CD4-positive, alpha-beta T cell treated with Interferon gamma for 1 hour (primary cell): Measurements from ENCODE around the gene JTB.
A peak's percentile ranks its signal among the peaks of the same experiment; 100 is the strongest.

Experiments
- DNase-seq: peaks from one replicate; pipeline ENCODE4 v3.0.0-alpha.2; 2020

JTB gene

DNA sequence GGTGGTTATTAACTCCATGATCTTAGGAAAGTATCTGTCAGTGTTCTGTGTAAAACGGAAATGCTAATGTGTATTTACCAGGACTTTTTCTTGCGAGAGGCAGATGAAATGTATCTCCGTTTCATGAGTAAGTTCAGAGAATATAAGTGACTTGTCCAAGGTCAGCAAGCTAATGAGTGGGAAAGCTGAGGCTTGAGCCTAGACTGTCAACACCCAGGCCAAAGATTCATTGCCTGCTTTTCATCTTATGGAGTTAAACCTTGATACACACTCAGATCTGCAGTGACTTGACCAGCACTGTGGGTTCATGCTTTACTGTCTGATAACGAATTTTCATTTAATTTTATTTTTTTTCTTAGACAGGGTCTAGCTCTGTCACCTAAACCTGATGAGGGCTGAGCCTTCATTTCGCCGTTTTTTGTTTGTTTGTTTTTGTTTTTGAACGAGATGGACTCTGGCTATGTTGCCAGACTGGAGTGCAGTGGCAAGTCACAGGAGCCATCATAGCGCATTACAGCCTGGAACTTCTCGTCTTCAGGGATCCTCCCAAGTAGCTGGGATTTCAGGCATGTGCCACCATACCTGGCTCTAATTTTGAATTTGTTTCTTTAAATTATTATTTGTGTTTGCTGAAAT, 918 bp upstream of the JTB start:
- no peak for DNase-seq

DNA sequence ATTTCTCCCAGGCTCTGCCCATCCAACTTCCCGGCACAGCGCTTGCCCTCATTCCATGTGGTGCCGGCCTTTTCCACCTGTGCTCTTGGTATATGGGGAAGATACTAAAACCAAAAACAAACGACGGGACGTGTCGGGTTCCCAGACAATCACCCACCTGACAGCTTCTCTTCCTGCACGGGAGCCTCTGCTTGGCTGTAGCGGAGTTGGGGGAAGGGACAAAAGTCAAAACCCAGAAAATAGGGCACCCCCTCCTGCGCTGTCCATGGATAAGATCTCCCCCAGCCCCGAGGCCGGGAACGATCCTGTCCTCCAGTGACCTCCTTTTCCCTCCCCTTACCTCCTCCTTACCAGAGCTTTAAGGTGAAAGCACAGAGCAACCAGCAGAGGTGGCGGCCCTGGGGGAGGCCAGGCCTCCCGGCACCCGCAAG, 640 bp downstream of the JTB start:
- DNase-seq = no peak

DNA sequence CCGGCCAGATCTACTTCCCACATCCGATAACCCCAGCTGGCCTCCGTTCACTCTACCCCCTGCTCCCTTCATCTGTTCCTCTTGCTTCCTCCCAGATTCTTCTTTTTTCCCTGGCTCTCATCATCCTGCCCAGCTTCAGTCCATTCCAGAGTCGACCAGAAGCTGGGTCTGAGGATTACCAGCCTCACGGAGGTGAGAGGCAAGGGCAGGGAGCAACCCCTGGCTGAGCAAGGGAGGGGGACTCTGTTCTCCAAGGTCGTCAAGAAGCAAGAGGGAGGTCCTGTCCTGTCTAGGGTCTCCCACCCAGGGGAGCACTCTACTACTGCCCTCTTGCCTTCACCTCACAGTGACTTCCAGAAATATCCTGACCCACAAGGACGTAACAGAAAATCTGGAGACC, 3.9 kb downstream of the JTB start:
- DNase-seq = no peak

DNA sequence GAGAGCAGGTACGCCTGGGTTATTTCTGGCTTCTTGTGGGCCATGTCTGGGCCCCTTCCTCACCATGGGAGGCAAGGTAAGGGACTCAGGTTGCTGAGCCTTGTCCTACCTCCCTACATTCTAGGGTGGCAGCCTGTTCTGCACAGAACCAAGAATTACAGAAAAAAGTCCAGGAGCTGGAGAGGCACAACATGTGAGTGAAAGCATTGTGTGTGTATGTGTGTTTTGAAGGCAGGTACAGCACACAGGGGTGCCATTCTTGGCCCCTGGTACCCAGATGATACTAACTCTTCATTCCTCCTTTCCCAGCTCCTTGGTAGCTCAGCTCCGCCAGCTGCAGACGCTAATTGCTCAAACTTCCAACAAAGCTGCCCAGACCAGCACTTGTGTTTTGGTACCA, 4.4 kb downstream of the JTB start:
- DNase-seq = no peak

DNA sequence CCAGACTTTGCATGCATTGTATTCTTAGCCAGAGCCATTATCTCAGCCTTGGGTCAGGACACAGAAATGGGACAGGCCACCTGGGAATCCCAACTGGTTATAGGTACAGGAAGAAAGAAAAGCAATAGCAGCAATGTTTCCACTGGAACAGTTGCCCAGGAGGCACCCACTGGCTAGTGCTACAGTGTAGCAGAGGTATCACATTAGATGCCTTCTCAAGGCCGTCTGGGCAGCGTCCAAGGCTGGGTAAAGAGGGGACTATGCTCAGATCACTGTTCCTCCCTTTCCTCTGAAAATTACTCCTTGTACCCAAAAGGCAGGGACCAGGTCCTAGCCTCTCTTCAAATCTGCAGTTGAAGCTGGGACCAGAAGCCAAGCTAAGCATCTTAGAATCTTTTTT, 7.1 kb downstream of the JTB start:
- DNase-seq = no peak

DNA sequence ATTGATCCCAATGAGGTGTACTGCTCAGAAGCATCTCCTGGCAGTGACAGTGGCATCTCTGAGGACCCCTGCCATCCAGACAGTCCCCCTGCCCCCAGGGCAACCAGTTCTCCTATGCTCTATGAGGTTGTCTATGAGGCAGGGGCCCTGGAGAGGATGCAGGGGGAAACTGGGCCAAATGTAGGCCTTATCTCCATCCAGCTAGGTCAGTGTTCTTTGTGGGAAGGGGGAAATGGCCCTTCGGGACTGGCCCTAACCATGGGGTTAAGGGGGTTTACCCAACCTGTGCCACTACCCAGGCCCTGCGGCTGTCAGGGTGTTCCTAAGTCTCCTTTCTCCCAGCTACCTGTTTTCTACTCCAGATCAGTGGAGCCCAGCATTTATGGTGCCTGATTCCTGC, 8.5 kb downstream of the JTB start:
- no peak for DNase-seq

DNA sequence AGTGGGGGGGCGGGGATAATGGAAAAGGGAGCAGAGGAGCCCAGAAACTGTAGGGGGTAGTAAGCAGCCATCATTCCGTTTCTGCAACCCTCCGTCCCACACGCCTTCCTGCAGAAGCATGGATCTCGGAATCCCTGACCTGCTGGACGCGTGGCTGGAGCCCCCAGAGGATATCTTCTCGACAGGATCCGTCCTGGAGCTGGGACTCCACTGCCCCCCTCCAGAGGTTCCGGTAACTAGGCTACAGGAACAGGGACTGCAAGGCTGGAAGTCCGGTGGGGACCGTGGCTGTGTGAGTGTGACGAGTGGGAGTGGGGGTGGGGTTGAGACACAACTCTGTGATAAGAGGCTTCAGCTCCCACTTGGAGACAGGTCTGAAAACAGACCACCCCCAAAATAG, 9.1 kb downstream of the JTB start:
- no peak for DNase-seq

DNA sequence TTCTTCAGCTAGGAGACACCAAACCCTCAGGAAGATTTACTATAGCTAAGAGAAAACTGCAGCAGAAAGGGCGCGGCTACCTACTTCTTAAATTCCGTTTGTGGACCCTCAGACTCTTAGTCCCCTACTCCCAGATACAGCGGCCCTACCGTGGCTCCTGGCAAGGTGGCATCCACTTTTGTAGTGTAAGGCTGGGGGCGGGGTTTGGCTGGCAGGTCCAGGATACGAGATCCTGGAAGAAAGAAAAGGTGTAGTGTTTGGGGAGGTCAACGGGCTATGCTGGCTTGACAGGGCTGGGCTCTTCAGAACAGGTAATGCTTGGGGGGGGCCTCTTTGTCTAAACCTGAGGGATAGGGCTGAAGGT, 9.5 kb downstream of the JTB start:
- DNase-seq = no peak

DNA sequence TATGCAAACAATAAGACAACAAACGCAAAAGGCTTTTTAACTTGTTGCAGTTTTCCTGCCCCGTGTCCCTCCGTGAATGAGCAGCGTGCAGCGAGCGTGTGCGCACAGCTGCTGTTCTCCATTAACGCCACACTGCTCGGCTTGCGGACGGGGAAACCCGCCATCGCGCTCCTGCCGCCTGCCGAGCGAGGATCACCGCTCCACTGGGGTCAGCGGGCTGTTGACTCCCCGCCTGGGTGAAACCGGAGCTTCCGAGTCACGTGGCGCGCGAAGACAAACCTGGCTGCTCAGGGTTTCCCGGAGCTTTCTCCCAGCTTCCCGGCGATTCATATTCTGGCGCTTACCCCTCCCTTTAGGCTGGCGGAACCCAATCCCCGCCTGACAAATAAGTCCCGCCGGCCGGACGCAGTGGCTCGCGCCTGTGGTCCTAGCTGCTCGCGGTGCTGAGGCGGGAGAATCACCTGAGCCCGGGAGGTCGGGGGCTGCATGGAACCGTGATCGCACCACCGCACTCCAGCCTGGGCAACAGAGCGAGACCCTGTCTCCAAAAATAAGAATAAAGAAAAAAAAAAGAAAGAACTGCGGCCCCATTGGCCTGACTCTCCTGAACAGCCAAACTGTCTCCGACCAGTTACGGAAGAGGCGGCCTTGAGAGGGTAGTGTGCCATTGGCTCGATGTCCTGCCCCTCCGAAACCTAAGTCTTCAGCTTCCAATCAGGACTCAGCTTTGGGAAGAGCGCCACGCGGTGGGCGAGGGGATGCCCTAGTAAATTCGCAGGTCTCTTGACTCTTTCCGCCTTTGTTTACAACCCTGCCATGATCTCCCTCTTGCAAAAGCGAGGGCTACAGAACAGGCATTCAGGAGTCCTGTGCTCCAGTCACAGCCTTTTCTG, 10.1 kb downstream of the JTB start, which contains the start of gene CREB3L4:
CREB3L4 (plus strand) TSS at position 796 of the 893 bp plus-strand sequence. CDS start 624 bp downstream, outside the sequence.
- peak; percentile 90 for DNase-seq

DNA sequence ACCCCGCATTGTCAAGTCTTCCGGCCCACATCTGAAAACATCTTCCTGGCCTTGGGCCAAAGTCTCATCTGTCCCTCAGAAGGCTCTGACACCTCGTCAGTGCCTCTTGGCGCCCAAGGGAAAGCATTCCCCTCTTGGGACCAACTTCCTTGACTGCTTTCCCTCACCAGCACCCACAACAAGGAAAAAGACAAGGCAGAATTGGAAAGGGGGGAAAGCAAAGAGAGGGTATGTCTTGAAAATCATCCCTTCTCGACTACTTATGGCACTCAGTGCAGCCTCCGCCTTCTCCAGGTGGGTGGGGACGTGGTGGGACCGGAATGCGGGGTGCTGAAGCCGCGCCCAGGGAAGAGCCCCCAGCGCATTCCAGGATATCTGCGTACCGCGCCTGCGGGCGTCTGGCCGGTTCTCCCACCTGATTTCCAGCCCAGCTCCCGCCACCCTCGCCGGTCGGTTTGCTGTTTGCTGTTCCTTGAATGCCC, 13.6 kb downstream of the JTB start:
- DNase-seq = no peak

DNA sequence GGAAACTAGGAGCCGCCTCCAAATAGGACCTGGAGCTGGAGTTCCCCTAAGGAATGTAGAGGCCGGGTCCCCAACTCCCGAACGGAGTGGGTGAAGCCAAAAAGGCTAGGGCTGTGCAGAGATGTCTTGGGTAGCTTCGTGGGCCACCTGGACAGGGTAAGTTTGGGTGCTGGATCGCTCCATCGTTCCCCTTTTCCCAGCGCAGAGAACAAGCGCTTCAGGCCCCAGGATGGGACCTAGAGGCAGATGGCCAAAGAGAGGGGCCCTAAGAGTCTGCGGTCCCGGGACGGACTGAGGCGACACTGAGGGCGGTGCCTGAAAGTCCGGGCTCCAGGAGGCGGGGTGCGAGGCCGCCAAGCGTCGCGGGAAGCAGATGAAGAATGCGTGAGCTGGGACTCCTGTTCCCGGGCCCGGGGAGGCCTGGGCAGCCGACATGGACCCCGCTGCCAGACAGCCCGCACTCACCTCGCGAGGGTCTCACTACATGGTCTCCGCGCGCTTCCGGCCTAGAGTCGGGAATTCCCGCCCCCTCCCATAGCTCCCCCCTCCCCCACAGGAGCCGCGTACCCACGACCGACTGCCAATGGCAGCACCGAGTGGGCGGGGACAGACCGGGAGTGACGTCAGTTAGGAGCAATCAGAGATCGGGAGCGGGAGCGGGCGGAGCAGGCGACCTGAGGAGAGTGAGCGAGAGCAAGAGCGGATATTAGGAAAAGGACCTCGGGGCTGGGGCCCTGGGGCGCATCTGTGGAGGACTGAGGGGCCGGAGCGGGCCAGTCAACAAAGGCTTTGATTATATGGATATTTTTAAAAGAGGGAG, 14.2 kb downstream of the JTB start, which contains the start of gene SLC39A1:
SLC39A1 (minus strand) TSS at position 508 of the 820 bp plus-strand sequence. CDS start 822 bp downstream, outside the sequence.
- DNase-seq = peak; percentile 91

DNA sequence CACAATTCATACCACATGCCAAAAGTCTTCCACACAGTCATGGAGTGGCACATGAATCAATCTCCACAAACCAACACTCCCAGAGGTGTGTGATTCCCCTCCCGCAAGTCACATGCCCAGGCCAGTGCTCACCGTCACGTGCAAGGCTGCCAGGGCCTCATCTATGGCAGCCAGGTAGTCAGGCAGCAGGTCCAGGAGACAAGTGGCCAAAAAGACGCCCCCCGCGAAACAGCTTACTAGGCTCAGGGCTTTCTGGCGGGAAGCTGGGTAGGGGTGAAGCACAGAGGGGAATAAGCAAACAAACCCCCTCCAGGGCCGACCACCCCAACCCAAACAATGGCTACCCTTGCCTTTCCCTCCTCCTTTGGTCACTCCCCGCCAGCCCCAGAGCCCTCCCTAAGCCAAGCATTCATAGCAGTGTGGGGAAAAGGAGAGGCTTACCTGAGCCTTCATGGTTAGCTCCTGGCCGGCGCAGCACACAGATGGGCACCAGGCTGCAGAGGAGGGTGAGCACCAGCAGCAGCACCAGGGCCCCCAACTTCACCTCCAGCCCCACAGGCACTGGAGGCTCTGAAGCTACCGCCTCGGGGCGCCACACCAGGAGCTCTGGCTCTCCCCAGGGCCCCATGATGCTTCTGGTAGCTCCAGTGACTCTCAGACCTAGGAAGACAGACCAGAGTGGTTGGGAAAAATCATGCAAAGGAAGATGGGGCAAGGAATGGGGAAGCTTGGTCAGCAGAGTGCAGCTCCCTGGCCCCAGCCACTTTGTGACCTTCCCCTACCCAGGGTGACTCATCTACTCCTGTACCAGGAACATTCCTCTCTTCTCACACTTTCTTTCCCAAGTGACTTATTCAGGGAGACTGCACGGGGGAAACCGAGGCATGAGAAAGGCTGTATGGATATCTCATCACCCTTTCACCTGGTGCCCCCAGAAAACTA, 15.1 kb downstream of the JTB start:
- DNase-seq = no peak

DNA sequence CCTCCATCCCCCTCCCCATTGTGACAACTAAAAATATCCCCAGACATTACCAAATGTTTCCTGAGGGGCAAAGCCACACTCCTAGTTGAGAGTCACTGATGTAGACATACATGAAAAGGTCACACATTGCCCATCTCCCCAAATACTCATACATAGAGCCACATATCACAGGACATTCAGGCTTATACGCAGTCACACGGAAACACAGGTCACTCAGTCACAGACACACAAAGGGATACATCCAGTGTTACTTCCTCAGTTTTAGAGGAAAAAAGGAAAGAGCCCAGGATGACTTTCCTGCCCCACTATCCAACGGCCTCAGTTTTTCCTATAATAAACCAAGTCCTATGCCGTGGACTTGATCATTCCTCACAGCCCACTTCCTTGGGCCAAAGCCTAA, 16.1 kb downstream of the JTB start:
- DNase-seq = no peak

DNA sequence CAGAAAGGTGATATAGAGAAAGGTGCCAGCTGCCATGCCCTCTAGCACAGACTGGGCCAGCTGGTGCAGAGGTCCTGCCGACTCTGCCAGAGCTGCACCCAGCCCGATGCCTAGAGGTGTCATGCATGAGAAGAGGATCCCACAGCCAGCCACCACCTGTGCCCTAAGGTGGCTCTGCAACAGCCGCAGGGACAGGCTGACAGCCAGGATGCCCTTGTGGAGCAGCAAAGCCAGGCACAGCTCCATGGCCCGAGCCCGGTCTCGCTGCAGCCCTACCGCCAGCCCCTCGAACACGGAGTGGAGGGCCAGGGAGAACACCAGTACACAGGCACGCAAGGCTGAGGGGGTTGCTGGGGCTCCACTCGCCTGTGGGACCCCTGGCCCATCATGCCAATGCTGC, 17.3 kb downstream of the JTB start:
- no peak for DNase-seq

DNA sequence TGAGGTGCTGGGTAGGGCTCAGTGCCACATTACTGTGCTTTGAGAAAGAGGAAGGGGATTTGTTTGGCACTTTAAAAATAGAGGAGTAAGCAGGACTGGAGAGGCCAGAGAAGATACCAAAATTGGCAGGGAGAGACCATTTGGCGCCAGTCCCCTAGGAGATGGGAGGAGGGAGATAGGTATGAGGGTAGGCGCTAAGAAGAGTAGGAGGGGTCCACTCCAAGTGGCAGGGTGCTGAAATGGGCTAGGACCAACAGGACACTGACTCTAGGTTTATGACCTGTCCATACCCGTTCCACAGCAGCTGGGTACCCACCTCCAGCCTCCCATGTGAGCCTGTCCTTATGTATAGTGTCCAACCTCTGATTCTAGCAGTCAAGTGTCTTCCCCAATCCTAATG, 18.0 kb downstream of the JTB start:
- DNase-seq = no peak

DNA sequence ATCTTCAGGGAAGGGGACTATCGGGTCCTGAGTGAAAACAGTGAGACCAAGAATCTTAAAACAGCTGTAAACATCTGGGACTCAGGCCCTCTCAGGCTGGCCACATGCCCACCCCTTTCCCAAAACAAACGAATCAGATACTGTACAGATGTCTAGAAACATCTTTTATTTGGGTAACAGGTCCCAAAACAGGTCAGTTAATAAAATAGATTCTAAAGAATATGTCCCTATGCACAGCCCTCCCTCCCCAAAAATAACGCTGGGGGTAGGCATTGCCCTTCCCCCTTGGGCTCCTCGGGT, 18.6 kb downstream of the JTB start:
- no peak for DNase-seq

DNA sequence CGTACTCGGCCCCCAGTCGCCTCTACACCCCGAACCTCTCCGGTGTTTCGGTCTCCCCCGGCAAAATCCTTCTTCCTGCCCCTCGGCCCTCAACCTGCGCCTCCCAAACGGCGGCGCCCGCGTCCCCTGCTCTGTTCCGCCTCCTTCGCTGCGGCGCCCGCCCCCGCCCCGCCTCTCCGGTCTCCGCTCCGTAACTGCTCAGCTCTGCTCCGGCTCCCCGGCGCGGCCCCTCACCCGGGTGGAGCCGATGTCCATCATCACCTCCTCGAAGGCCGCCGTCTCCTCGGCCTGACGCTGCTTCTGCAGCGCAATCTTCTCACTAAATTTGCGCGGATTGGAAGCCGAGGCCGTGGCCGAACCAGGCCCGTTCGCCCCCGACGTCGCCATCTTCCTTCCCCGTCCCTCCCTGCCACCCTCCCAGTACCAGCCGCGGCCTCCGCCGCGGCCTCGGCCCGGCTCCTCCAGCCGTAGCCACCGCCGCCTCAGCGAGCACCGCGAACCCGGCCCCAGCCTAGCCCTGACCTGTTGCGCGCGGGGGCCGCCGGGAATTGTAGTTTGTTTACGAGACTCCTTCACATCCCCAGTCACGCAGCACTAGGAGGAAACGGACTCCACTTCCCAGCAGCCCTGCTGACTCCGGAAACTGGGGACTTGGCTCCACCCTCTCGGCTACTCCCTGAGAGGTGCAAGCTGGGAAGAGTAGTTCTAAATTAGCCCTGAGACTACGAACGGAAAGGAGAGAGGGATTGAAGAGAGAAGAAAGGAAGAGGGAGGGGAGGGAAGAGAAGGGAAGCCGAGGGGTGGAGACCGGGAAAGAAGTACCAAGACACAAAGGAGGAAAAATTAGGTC, 19.1 kb downstream of the JTB start, which contains the start of gene CRTC2:
CRTC2 (minus strand) TSS at position 502 of the 850 bp plus-strand sequence; CDS start at position 387, 115 bp downstream.
- DNase-seq = peak; percentile 97

DNA sequence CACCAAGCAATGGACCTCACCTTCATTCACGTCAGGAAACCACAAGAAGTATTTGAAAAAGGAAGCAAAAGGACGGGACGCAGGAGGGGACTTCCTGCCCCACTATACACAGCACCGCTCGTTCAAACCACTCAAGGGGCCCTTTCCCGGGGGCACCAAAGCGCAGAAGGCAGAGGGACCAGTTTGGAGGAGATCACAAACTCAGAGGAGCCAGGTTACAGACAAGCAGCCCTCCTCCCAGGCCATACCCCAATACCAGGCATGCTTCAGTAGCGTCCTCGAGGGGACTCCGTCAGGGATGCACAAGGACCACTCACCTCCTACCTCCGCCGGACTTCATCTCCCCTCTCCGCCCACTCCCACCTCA, 19.7 kb downstream of the JTB start:
- peak; percentile 32 for DNase-seq

DNA sequence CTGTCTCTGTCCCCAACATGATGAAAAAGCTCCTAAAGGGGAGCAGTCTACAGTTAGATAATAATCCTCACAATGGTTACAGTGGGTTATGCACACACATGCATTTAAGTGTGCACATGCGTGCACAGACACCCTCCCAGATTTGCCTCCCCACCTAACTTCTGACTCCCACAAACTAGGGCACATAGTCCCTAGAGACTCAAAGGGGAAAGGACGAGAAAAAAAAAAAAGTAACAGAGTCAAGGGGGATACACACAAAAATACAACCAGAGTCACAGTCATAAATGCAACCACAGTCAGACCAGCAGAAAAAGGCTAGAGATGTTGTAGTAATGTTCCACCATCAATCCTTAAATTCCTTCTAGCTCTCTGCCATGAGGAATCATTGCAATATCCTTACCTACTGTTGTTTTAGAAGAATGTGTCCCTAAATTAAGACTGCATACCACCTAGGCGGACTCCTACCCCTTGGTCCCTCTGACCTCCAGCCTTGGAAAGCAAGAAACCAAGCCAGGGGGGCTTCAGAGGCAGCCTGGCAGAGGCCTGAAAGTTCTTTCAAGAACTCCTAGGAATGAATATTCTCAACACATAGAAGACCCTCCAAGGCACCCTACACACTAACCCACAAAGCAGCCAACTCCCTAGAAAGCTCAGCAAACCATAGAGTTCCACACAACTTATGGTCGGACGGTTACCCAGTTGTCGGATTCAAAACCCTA, 20.3 kb downstream of the JTB start:
- no peak for DNase-seq

DNA sequence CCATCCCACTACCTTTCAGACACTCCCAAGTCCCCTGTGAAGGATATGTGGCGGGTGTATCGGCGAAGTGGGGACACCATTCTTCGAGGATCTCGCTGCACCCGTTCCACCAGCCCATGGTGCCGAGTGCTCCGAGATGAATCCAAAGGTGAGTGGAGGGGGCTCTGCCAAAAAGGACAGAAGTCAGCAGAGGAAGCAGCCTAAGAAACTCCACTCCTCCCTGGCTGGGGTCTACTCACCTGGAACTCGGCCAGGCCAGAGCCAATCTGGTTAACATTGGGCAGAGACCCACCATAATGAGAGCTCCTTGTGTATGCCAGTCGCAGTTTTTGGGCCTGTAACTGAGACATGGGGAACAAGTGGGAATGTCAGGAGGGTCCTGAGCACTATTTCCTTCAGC, 22.6 kb downstream of the JTB start:
- DNase-seq = no peak
